Activated naive CD4-positive, alpha-beta T cell treated with anti-CD3 and anti-CD28 coated beads, Interleukin-2, amount 10 ng/mL, durations not matched to agents 7 days and 5 days (primary cell): ENCODE data around the gene HSPA6.

Experiments
- CTCF ChIA-PET: fragments of 350-600 bp; sonication (Branson Sonifier 250); formaldehyde crosslinking; loops from one replicate; lab custom pipeline; 2021; ENCODE audit warnings: antibody characterized with exemption; lab: Charles Lee
- DNase-seq: peaks from one replicate; pipeline ENCODE4 v3.0.0-alpha.2; 2020
- H3K27ac Mint-ChIP-seq: one replicate; pipeline ENCODE4 v1.8.0; 2021; ENCODE audit warnings: mild to moderate bottlenecking, moderate library complexity, mixed read lengths
- H3K27me3 Mint-ChIP-seq: one replicate; pipeline ENCODE4 v1.8.0; 2021; ENCODE audit warnings: mild to moderate bottlenecking, mixed read lengths
- H3K36me3 Mint-ChIP-seq: one replicate; pipeline ENCODE4 v1.8.0; 2021; ENCODE audit warnings: mixed read lengths
- H3K4me1 Mint-ChIP-seq: one replicate; pipeline ENCODE4 v1.8.0; 2021; ENCODE audit warnings: mixed read lengths
- H3K4me3 Mint-ChIP-seq: one replicate; pipeline ENCODE4 v1.8.0; 2021; ENCODE audit warnings: mild to moderate bottlenecking, moderate library complexity, mixed read lengths
- H3K9me3 Mint-ChIP-seq: one replicate; pipeline ENCODE4 v1.8.0; 2021; ENCODE audit warnings: mixed read lengths

Gene HSPA6

DNA sequence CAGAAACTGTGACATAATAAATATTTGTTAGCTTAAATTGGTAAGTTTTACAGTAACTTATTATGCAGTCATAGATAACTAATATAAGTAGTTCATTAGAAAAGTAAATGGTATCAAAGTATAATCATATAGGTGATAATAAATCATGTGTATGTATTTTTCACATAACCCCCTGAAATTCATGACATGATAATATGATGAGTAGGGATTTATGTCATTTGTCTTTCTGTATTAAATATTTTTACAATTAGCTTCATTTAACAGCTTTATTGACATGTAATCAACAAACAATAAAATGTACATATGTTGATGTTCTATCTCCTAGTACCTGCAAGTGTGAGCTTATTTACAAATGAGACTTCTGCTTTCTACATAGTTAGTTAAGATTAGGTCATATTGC lies 28.9 kb upstream of the HSPA6 start:
- Mint-ChIP-seq H3K4me1 (peaks cover 22% of the 10 kb centered on the region), H3K9me3 (no peaks in the 10 kb centered on the region), H3K27ac (no peak overlapping the region), H3K27me3 (peaks cover 46% of the 10 kb centered on the region), H3K36me3 (no peaks in the 10 kb centered on the region), H3K4me3 (no peak overlapping the region)
- CTCF ChIA-PET, result interaction anchor here (1.0 to 1.1 kb wide), 2 partner anchors 8 to 245 kb away, joined by 3 to 5 read pairs; no protein-coding TSS in a partner anchor
- DNase-seq, result no peak

DNA sequence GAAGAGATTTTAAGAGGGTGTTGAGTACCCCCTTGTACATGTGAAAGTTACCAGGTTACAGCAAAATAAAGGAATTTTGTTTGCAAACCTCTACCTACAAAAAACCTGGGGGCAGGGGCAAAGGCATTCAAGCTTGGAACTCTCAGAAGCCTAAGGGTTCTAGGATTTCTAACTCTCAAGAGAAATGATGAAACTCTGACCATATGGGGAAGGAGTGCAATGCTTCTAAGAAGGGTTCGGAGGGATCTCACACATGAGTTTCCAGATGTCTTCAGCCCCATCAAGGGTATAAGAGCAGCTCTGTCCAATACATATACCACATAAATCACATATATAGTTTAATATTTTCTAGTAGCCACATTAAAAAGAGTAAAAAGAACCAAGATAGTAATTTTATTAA lies 26.4 kb upstream of the HSPA6 start:
- no peak overlapping the region for H3K27ac Mint-ChIP-seq
- H3K4me1 Mint-ChIP-seq, result peaks cover 7% of the 10 kb centered on the region
- DNase-seq, result no peak
- no peak overlapping the region for H3K4me3 Mint-ChIP-seq
- CTCF ChIA-PET, result interaction anchor here (1.8 kb wide), 1 partner anchor 11 kb away, joined by 7 read pairs; no protein-coding TSS in a partner anchor
- no peaks in the 10 kb centered on the region for H3K36me3 Mint-ChIP-seq
- no peaks in the 10 kb centered on the region for H3K9me3 Mint-ChIP-seq
- peaks cover 37% of the 10 kb centered on the region for H3K27me3 Mint-ChIP-seq

DNA sequence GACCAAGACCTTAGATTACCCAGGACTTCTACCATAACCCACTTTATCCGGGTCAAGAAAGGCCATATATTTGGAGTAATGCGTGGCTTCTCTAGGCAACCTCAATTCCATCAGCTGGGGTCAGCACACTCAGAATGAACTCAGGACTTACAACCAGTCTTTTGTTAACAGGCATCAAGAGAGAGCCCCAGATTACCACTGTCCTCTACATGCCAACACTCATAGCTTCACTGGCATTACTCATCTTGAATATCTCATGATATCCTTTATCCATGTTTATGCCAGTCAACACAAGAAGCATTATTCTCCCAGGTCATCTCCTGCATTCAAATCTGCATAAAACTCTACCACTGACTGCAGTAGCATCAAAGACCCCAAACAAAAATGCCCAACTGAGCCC lies 25.7 kb upstream of the HSPA6 start:
- Mint-ChIP-seq H3K4me3 (no peak overlapping the region), H3K36me3 (no peaks in the 10 kb centered on the region), H3K9me3 (no peaks in the 10 kb centered on the region), H3K4me1 (peaks cover 7% of the 10 kb centered on the region), H3K27me3 (peaks cover 40% of the 10 kb centered on the region), H3K27ac (no peak overlapping the region)
- no peak for DNase-seq
- CTCF ChIA-PET, result no interaction called here

DNA sequence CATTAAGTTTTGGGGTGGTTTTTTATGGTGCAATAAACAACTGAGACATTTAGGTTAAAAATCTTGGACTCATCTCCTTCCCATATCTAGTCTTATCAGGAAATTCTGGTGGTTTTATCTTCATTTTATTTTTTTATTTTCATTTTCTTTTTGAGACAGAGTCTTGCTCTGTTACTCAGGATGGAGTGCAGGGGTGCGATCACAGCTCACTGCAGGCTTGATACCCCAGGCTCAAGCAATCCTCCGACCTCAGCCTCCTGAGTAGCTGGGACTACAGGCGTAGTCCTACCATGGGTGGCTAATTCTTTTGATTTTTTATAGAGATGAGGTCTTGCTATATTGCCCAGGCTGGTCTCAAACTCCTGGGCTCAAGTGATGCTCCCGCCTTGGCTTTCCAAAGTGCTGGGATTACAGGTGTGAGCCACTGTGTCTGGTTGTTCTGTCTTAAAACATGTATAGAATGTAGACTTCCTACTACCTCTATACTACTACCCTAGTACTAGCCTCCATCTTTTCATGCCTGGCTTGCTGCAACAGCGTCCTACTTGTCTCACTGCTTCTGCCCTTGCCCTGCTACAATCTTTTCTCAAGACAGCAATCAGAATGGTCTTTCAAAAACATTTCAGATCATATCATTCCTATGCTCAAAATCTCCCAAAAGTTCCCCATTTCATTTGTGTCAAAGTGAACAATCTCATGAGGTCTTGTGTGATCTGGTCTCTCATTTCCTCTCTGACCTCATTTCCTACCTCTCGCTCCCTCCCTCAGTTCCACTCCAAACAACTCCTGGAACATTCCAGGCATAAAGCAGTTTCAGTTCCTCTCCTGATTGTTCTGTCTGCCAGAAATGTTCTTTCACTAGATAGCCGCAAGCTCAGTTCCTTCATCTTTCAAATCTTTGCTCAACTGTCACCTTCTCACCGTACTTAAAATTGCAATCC lies 25.0 kb upstream of the HSPA6 start:
- CTCF ChIA-PET, result no interaction called here
- Mint-ChIP-seq H3K36me3 (no peaks in the 10 kb centered on the region), H3K4me1 (peaks cover 7% of the 10 kb centered on the region), H3K27me3 (peaks cover 39% of the 10 kb centered on the region), H3K4me3 (no peak overlapping the region), H3K27ac (no peak overlapping the region), H3K9me3 (no peaks in the 10 kb centered on the region)
- DNase-seq, result no peak

DNA sequence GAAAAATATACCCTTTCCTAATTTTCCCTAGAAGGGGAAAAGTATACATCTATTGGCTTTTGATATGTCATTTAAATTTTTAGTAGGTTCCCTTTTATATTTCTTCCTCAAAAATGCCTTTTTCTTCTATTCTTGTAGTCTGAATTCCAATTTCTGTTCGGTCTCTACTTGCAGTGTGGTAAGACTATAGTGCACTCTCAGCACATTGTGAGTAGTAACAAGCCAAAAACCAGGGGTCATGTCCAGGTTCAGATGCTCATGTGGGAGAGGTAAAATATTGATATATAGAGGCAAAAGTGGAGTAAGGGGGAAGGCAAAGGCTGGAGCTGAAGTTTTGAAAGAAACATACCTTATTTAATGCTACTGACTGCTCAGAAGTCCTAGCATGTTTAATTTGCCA lies 23.1 kb upstream of the HSPA6 start:
- H3K36me3 Mint-ChIP-seq, result no peaks in the 10 kb centered on the region
- peaks cover 53% of the 10 kb centered on the region for H3K27me3 Mint-ChIP-seq
- CTCF ChIA-PET, result no interaction called here
- no peak overlapping the region for H3K4me3 Mint-ChIP-seq
- H3K27ac Mint-ChIP-seq, result no peak overlapping the region
- DNase-seq, result no peak
- H3K9me3 Mint-ChIP-seq, result no peaks in the 10 kb centered on the region
- H3K4me1 Mint-ChIP-seq, result peaks cover 9% of the 10 kb centered on the region

DNA sequence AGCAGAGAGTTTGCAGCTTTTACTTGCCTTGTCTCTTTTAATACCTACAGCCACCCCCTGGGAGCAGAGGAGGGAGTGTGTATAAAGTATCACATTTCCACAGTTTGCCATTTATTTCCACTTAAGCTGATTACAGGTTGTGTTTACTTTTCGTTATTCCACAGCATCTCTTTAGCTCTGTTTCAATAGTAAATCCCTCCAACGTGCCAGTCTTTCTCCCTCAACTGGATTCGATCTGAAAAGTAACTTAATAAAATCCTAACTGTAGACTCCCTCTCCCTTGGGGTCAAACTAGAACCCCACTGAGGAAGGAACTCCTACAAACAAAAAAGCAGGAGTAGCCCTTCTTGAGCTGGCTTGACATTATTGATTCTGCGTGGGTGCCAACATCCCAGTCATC lies 22.2 kb upstream of the HSPA6 start:
- Mint-ChIP-seq H3K27me3 (peaks cover 60% of the 10 kb centered on the region), H3K27ac (no peak overlapping the region), H3K36me3 (no peaks in the 10 kb centered on the region), H3K4me3 (no peak overlapping the region), H3K9me3 (no peaks in the 10 kb centered on the region), H3K4me1 (peaks cover 9% of the 10 kb centered on the region)
- DNase-seq, result no peak
- CTCF ChIA-PET, result interaction anchor here (0.9 kb wide), 1 partner anchor 15 kb away, joined by 3 read pairs; no protein-coding TSS in a partner anchor

DNA sequence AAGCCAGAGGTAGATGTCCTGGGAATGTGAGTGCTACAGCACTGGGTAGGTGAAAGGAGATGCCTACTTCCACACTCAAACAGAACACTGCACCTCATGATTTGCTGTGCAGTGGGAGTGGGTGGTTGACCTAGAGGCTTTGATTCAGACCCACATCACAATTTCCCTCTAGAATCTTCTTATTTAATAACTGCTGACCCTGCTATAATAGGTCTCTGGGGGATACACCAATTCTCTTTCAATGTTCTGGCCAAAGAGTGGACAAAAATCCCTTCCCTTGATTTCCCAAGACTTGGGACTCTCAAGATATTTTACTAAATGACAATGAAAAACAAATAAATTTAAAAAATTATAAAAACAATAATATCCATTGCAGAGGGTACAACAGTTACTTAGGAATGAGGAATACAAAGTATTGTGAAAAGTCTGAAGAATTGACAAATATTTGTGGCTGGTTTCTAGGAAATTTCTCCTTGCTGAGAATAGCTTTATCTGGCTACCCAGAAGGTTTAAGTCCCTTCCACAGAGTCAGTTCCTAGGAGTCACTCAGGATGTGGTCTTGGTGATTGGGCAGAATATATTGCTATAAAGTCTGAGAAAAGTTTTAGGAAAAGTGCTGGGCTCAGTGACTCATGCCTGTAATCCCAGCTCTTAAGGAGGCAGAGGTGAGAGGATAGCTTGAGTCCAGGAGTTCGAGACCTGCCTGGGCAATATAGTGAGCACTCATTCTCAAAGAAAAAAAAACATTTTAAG lies 21.5 kb upstream of the HSPA6 start:
- DNase-seq, result no peak
- Mint-ChIP-seq H3K27ac (no peak overlapping the region), H3K36me3 (no peaks in the 10 kb centered on the region), H3K4me1 (peaks cover 9% of the 10 kb centered on the region), H3K27me3 (peaks cover 60% of the 10 kb centered on the region), H3K4me3 (no peak overlapping the region), H3K9me3 (no peaks in the 10 kb centered on the region)
- CTCF ChIA-PET, result interaction anchor here (0.9 kb wide), 1 partner anchor 16 kb away, joined by 3 read pairs; no protein-coding TSS in a partner anchor

DNA sequence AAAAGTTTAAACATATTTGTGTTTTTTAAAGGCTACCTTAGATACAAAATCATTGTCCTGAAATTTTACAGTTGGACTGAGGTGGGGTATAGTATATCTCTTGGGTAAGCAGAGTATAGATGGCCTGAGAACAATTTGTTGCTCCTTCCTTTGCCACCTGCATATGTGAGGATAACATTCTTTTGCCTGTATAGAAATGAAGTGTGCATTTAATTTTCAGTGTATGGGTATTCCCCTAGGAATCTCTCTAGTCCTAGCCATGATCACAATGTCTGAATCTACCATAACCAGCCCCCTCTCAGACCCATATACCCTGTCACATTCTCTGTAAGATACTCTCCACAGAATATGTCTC lies 21.0 kb upstream of the HSPA6 start:
- Mint-ChIP-seq H3K36me3 (no peaks in the 10 kb centered on the region), H3K4me1 (peaks cover 9% of the 10 kb centered on the region), H3K4me3 (no peak overlapping the region), H3K27me3 (peaks cover 60% of the 10 kb centered on the region), H3K9me3 (no peaks in the 10 kb centered on the region), H3K27ac (no peak overlapping the region)
- CTCF ChIA-PET, result no interaction called here
- no peak for DNase-seq

DNA sequence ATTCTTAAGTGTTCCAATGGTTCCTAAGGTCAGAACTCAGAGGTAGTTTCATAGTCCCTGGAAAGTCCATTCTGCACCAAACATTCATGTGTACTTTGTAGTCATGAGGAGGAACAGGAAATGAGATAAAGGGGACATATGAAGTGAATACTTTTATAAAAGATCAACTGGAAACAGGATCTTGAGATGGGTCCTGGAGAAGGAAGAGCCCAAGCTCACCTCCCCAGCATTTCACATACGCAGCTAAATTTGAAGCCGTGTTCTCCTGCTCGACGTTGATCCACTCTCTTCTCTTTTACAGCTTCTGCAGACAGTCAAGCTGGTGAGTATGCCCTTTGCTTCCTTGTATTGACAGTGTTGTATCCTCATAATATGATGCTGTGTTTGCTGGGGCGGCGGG lies 18.7 kb upstream of the HSPA6 start:
- H3K9me3 Mint-ChIP-seq, result no peaks in the 10 kb centered on the region
- CTCF ChIA-PET, result interaction anchor here (0.8 to 1.4 kb wide), 2 partner anchors 17 to 56 kb away, joined by 3 to 4 read pairs; no protein-coding TSS in a partner anchor
- no peak overlapping the region for H3K4me3 Mint-ChIP-seq
- no peak for DNase-seq
- no peaks in the 10 kb centered on the region for H3K36me3 Mint-ChIP-seq
- H3K4me1 Mint-ChIP-seq, result peaks cover 2% of the 10 kb centered on the region
- H3K27me3 Mint-ChIP-seq, result peaks cover 57% of the 10 kb centered on the region
- H3K27ac Mint-ChIP-seq, result no peak overlapping the region

DNA sequence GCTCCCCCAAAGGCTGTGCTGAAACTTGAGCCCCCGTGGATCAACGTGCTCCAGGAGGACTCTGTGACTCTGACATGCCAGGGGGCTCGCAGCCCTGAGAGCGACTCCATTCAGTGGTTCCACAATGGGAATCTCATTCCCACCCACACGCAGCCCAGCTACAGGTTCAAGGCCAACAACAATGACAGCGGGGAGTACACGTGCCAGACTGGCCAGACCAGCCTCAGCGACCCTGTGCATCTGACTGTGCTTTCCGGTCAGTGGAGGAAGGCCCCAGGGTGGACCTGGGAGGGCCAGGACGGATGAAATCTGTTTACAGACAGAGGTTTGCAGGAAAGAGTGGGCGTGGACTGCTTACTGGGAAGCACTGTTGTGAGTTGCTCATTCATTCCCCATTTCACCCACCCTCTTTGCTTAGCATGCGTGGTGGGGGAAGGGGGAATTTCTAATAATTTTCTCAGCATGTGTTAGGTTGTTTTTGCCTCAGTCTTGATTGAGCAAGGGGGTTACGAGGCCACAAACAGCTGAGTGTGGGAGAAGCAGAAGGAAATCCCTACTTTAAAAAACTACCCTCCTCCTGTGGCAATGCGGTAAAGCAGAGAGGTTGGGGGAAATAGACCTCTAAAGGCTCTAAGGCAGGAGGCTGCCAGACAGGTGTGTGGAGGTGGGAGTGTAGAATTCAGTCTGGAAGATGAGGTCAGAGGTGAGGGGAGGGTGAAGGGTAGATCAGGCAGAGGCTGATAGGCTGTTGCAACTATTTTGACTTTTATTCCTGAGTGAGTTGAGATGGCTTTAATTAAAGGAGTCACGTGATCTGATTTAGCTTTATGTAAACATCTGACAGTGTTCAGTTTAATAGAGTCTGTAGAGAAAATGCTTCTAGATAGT lies 17.8 kb upstream of the HSPA6 start:
- H3K4me3 Mint-ChIP-seq, result no peak overlapping the region
- no peak for DNase-seq
- peaks cover 2% of the 10 kb centered on the region for H3K4me1 Mint-ChIP-seq
- H3K9me3 Mint-ChIP-seq, result no peaks in the 10 kb centered on the region
- no peaks in the 10 kb centered on the region for H3K36me3 Mint-ChIP-seq
- CTCF ChIA-PET, result interaction anchor here (0.8 to 1.2 kb wide), 3 partner anchors 19 to 55 kb away, joined by 3 to 4 read pairs (median 4); no protein-coding TSS in a partner anchor
- no peak overlapping the region for H3K27ac Mint-ChIP-seq
- H3K27me3 Mint-ChIP-seq, result peaks cover 55% of the 10 kb centered on the region

DNA sequence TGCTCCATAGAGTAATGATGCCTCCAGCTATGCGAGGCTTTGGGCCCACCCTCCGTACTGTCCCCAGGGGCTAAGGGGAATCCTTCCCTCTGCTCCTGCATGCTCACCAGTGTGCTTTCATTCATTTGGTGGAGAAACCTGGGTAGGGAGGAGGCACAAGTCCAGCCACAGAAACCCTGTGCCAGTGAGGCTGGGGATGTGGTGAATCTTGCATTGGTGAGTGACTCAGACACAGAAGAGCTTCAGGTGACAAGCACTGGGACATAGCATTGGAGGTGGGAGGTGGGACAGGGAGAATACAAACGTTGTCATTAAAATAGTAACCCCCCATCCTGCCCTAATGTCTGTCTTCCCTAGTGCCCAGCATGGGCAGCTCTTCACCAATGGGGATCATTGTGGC lies 13.9 kb upstream of the HSPA6 start:
- Mint-ChIP-seq H3K4me3 (no peak overlapping the region), H3K27ac (no peak overlapping the region), H3K36me3 (no peaks in the 10 kb centered on the region), H3K4me1 (peaks cover under 1% of the 10 kb centered on the region), H3K9me3 (no peaks in the 10 kb centered on the region), H3K27me3 (peaks cover 31% of the 10 kb centered on the region)
- CTCF ChIA-PET, result interaction anchor here (0.5 kb wide), 1 partner anchor 239 kb away, joined by 3 read pairs; the partner anchor contains the start of gene DUSP12
- DNase-seq, result no peak

DNA sequence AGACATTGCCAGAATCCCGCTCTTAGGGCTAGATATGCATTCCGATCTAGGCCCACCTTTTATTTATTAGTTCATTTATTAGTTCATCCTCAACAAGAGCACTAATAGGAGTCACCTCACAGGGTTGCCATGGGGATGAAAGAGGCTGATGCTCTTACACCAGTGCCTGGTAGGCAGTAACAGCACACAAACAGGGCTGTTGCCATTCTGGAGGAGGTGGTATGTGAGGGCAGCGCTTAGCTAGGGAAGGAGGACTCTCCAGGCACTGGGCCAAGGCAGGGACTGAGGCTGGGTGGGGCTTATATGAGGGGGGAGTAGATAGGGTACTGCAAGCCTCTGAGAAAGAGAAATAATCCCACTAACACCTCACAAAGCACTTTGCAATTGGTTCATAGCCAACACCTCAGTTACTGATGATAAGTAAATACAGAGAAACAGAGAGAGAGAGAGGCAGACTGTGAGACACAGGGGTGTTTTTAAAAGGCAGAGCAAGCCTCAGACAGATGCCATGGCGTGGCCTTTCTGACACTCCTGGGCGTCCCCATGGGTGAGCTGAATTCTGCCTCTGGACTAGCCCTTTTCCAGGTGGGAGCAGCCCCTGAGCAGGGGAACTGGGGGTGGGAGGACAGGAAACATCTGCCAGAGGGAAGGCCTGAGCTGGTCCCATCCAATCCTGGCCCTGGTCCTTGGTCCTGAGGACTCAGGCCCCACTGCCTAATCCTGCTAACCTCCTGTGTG lies 13.2 kb upstream of the HSPA6 start:
- Mint-ChIP-seq H3K9me3 (no peaks in the 10 kb centered on the region), H3K36me3 (no peaks in the 10 kb centered on the region), H3K4me1 (no peaks in the 10 kb centered on the region), H3K27me3 (peaks cover 24% of the 10 kb centered on the region), H3K27ac (no peak overlapping the region), H3K4me3 (no peak overlapping the region)
- no peak for DNase-seq
- CTCF ChIA-PET, result interaction anchor here (0.5 kb wide), 1 partner anchor 238 kb away, joined by 3 read pairs; the partner anchor contains the start of gene DUSP12

DNA sequence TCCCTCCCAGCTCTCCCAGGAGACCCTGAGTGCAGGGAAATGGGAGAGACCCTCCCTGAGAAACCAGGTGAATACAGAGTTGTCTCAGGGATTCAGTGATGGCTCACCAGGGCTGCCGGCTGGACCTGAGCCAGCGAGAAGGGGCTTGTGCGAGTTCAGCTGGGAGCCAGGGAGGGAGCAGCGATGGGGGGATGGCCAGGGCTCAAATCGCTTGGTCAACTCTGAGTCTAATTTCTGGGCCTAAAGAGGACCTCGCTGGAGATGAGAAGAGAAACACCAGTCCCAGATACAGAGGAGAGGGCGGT lies 12.6 kb upstream of the HSPA6 start:
- peaks cover 18% of the 10 kb centered on the region for H3K27me3 Mint-ChIP-seq
- no peak overlapping the region for H3K4me3 Mint-ChIP-seq
- no peak overlapping the region for H3K27ac Mint-ChIP-seq
- CTCF ChIA-PET, result no interaction called here
- H3K36me3 Mint-ChIP-seq, result no peaks in the 10 kb centered on the region
- H3K9me3 Mint-ChIP-seq, result no peaks in the 10 kb centered on the region
- no peak for DNase-seq
- no peaks in the 10 kb centered on the region for H3K4me1 Mint-ChIP-seq
